COLO829 (cell line): ENCODE results near the gene FRMD4A.

ENCODE experiments used
- DNase-seq: peaks from one replicate; pipeline ENCODE4 v3.0.0; 2012; ENCODE audit warnings: low spot score

FRMD4A gene

DNA sequence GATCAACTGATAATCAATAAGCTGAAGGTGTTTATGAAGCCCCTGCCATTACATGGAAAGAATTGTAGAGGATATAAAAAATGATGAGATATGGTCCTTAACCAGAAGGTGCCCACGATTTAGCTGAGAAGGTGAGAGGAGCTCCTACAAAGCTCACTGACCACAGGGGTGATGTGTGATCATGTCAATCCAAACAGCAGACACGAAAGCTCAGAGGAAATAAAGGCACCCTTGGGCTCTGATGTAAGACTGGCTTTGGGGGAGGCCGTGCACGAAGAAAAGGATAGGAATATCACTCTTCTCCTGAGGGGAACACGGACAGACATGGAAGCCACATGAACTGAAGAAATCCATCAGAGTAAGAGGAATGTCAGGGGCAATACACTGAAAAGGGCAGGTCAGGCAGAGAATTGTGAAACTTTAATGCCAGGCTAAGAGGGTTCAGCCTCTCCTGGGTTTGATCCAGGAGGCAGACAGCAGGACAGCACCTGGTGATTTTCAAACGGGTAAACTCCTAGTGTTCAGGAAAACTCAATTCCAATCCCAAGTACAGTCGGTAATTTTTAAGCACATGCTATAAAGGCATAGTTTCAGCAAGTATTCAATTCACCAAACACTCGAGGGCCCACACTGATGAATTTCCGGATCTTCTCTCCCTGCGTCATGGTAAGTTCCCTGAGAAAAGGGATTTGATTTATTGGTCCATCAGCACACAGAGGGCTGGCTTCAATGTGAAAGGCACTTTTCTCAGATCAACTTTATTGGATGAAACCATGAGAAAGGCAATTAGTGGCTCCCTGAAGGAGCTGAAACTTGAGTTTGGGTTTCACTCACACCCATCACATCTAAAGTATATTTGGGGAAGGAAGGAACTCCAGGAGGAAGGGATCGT lies 580.2 kb downstream of the FRMD4A start:
- no peak for DNase-seq

DNA sequence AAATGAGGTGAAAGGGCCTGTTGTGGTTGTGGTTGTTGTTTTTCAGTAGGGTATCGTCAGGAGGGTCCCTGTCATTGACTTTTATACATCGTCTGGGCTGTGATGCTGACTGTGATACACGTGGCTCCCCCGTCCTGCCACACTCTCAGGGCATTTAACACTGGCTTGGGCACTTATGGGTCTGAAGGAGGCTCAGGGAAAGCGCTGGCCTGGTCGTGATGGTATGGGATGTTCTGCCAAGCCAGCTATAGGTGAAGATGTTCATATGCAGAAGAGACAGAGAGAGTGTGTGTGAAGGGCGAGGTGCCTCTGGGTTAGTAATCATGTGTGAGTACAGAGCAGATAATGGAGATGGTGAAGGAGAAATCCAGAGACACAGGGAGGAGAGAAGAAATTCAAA lies 585.5 kb downstream of the FRMD4A start:
- no peak for DNase-seq

DNA sequence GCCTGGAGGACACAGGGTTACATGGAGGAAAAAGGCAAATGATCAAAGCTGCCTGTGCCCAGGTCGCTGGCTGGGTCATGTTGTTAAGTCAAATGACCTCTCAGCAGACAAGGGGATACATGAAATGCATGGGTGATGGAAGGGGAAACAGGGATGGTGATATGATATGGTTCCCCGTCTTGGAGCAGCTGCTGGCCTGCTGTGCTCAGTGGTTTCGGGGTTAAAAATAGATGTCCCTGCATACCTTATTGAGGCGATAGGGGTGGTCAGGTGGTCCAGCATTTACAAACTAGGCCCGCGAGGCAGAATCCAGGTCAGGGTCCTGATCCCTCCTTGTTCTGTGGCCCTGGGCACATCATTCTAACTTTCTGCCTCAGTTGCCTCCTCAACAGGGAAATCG lies 586.8 kb downstream of the FRMD4A start:
- DNase-seq: no peak

DNA sequence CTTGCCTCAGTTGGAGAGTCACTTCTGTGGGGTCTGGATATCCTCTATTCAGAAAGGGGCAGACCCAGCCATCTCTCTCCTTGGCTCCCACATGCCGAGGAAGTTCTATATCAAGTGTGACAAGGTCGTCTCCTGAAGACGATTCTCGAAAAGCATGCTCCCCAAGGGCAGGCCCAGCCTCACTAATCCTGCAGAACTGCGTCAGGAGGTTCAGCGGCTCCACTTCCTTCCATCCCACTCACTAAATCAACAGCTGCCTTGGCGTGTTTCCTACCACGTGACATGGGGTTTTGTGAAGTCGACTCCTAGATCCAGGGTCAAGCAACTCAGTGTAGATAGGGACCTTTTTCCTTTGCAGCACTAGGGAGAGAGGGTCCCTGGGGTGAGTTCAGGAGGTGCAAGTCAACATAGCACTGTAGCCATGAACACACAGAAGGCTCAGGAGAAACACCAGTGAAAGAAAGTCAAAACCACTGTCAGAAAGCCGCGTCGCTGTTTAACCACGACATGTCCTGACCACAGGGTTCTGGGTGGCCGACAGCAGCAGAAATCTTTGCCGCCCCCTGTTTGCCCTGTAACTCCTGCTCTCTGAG lies 587.5 kb downstream of the FRMD4A start:
- no peak for DNase-seq

DNA sequence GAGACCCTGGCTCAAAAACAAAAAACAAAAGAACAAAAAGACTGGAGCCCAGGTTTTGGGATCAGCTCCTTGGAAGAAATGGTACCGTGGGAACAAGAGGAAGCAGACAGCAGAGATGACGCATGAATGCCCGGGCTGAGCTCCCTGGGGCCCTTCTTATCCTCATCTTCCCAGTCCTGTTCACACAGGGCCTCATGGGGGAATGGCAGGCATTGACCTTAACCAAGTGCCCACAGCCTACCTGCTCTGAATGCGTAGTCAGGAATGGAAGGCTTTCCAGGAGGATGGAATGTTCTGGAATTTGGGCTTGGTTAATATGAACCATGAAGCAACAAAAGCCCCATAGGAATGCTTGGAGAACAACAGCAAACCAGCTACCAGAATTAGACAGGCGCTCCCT lies 589.3 kb downstream of the FRMD4A start:
- DNase-seq: no peak

DNA sequence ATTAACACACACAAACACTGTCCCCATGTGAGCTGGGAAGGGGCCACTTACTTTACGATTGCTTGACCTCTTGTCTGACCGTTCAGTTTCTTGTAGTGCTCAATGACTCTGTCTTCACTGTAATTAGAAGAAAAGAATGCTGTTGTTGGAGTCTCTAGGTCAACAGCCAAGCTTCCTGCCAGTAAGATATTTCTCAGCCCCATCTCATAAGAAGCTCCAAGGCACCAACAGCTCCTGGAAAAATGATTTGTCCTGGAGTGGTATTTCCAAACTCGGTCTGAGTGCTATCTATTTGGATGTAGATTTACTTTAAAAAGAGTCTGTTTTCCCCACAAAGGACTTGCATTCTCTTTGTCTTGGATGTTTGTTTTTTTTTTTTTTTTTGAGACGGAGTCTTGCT lies 590.3 kb downstream of the FRMD4A start:
- DNase-seq: no peak

DNA sequence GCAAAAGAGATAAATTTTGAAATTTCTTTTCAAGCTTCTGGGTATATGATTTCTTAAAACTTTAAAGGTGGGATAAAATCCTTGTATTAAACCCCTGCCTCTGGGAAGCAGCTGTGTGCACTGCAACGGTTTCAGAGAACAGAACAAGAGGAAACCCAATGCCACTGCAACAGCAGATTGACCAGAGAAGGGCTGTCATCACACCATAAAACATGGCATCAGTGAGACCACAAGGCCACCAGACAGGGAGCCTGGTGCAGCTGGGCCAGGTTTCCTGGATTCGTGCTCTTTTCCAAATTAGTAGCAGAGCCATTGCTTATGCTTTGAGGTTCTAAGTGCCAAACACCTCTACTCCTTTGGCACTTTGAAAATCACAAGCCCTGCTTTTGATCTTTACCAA lies 591.5 kb downstream of the FRMD4A start:
- DNase-seq: no peak

DNA sequence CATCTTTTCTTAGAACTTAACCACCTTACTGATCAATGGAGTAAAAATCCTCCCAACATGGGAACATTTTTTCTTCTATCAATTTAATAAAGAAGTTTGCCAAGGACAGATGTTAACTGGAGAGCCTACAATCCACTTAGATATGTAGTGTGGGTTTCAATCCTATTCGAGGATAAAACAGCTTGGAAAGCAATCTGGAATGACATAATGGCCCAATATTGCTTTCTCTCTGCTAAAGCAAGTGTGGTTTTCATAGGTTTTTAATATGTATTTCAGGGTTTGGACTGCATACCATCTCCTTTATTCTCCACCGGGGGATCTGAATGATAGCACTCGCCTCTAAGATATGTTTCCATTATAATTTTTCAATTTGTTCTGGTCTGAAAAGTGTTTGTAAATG lies 594.2 kb downstream of the FRMD4A start:
- no peak for DNase-seq

DNA sequence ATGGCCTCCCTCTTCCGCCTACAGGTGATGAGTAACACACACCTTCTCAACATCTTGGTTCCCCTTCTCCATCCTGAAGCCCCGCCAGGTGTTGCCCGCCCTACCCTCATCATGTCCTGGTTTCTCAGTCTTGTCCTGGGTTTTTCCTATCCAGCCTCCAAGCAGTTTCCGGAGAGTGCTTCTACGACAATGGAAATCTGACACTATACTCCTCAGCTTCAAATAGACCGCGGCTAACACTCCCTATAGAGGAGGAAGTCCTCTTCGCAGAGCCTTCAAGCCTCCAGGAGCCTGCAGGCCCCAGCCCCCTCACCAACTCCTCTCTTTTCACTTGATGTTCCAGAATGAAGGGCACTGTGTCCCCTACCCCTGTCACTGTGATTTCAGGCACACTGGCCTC lies 596.6 kb downstream of the FRMD4A start:
- no peak for DNase-seq

DNA sequence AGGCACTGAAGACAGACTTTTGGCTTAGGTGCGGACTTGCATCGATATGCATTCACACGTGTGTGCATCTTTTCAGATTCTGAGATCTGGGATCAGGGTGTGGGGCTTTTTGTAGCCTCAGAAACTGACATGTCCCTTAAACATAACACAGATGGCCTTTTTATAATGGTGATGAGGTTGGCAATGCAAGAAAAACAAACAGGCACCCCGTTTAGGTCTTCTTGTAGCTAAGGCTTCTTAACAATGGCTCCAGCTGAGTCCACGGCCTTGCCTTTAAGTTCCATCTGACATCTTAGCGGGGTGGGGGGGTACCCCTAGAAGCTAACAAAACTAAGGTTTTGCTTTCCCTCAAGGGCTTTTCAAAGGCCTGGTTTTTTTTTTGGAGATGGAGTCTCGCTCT lies 597.7 kb downstream of the FRMD4A start:
- DNase-seq: no peak

DNA sequence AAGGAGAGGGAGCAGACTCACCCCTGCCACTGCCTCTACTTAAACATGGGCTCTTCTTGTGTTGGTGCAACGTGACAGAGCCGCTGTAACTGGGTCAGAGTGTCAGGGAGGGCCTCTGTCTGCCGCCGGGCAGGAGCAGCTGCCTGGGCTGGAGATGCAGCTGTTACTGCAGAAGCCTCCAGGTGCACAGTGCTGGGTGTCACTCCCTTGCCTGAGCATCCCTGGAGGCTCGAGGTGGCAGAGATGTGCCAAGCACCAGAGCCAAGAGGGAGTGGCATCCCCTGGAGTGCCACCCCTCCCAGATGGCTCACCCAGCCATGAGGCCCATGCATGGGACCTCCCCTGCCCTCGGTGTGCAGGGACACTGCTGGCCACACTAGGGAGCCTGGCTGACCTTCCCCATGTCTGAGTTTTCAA lies 598.3 kb downstream of the FRMD4A start:
- no peak for DNase-seq

DNA sequence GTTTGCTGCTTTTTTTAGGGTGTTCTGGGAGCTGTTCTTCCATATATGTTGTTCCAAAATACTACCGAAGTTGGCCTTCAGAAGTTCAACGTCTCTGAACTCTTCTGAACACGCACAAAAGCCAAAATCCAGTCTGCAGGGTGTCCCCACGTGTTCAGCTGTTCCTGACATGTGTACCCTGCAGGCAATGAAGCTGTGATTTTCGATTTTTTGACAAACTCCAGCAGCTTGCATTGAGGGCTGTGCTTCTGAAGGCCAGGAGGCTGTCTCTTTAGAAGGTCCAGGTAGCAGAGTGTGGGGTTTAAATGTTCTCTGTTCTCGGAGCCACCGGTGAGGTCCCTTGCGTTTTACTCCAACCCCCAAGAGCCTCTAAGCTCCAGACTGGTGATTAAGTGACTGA lies 598.9 kb downstream of the FRMD4A start:
- no peak for DNase-seq

DNA sequence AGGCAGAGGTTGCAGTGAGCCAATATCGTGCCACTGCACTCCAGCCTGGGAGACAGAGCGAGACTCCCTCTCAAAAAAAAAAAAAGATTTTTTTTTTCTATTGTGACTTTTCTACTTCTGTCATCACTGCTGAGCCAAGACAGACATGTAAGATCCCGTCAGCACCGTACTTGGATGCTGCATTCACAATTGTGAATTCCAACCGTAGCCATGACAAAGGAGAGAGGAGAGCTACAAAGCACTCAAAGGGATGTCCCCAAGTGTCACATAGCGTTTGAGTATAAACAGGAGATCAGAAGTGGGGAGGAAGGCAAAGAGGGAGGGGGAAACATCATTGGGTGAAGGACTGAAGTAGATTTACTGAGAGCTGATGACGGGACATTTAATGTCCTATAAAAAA lies 599.8 kb downstream of the FRMD4A start:
- no peak for DNase-seq

DNA sequence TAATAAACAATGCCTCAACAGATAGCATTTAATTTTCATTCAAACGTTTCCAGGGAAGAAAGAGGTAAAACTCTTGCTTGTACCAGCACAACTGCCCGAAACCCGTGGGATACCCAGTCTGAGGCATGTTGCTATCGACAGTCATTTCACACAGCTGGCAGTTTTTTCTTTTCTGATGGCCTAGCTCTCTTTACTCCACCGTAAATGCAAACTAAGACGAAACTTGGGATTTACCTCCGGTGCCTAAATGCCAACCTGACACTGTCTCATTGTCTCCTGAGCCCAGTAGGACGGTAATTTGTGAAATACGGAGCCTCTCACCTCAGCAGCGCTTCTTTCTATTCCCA lies 600.4 kb downstream of the FRMD4A start:
- no peak for DNase-seq

DNA sequence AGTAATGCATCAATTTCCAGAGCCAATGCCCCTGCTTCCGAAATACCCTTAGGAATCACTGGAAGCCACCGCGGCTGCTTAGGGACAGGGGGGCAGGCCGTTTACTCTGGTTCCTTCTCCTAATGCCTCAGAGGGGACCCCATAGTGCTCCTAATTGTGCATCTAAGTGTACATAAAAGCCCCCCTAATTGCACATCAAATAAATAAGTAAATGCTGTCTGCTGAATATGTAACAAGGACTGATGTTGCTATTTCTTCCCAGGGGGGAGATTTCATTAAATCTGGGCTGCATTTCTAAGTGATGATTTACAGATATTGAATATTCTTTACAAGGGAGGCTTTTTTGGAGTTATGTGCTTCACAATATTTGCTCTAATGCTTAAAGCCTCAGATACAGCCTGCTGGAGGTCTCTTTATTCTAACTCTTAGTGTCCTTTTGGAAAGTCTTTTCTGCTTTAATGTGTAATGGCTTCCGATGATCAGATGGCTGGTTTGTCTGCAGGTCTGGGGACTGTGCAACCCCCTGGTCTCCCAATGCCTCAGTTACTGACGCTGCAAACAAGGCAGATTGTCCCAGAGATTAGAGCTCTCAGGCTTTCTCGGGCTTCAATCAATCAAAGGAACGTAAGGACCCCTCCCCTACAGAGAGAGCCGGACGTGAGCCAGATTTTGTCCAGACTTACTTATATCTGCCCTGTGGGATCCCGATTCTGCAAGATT lies 601.0 kb downstream of the FRMD4A start:
- no peak for DNase-seq

DNA sequence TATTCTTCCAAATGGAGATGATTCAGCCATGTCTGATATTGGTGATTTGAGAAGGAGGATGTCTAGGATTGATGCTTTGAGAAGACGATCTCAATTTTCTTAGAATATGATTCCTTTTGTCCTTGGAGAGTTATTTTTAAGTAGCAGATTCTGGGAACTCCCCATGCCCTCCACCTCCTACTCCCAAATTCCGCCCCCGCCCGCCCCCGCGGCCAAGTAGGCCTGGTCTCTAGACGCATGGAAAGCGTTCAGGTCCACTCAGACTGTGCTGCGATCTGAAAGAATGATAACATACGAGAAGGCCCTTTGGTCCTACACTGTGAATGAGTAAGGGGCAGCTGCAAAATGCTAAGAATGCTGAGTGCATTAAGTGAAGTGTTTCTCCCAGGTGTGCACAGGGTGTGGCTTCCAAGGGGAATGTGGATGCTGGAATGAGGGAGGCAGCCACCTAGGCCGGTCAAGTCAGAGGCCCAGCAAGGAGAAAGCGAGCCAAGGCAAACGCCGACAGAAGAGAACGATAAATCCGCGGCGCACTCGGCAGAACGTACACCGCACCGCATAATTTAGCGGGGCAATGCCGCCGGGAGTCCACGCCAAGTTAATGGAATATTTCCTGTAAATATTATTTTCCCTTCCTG lies 601.7 kb downstream of the FRMD4A start:
- no peak for DNase-seq

DNA sequence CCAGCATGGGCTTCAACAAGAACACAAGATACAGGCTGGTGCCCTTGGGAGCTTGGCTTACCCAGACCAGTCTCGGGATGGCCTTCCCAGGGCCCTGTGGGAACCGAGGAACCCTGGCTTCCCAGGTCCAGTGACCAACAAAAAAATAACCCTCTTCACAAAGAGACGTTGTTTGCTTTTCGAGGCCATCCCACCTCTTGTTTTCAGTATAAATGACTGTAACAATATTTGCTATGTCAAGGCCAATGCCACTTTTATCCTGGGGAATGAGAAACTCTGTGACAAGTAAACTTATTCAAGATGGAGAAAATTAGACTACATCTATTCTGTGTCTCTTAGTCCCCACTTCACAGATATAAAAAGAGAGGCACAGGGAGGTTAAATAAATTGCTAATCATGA lies 605.1 kb downstream of the FRMD4A start:
- DNase-seq: no peak

DNA sequence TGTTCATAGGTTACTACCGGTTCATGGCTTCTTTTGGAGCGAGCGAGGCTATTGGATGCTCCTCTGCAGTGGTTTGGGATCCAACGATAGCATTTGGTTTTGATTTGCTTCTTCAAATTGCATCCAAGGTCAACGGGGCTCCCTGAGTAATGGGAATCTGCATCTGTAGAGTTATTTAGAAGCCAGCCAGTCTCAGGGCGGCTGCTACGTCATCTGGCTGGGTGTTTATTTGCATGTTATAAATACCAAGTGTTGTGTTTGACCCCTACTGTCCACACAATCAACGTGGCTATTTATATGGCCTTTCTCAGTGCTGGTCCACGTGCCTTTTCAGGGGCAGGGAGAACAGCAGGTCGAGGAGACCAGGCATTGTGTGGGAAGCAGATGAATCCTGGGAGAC lies 606.2 kb downstream of the FRMD4A start:
- no peak for DNase-seq

DNA sequence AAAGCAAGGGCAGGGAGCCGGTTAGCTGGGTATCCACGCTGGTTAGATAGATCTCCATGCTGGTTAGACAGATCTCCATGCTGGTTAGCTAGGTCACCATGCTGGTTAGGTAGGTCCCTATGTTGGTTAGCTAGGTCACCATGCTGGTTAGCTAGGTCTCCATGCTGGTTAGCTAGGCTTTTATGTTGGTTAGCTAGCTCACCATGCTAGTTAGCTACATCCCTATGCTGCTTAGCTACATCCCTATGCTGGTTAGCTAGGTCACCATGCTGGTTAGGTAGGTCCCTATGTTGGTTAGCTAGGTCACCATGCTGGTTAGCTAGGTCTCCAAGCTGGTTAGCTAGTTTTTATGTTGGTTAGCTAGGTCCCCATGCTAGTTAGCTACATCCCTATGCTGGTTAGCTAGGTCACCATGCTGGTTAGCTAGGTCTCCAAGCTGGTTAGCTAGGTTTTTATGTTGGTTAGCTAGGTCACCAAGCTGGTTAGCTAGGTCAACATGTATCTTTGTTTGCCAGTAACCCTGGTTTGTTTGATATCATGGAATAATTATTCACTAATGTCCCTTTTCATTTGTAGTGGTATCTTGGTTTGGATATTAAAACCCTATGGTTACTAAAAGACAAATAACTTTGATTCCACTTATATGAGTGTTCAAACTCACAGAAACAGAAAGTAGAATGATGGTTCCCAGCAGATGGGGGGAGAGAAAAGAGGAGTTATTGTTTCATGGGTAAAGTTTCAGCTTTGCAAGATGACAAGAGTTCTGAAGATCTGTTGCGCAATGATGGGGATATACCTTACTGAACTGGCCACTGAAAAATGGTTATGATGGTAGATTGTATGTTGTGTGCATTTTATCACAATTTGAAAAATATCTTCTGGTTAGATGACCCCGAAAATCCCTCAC lies 607.7 kb downstream of the FRMD4A start:
- no peak for DNase-seq

DNA sequence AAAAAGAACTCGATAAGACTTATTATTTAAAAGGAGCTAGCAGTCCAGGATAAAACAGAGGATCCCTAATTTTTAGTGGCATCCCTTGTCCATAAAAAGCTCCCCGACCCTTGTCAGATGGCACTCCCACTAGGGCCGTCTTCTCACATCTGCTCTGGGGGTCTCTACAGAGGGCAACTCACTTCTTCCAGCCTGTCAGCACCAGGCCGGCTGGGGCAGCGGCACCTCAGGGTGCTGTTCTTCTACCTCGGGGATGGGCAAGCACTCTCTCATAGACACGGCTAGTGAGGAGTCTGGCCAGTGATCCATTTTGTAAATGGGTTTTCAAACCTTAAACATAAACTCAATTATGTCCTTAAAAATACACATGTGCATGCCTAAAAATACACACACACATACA lies 609.2 kb downstream of the FRMD4A start:
- no peak for DNase-seq

DNA sequence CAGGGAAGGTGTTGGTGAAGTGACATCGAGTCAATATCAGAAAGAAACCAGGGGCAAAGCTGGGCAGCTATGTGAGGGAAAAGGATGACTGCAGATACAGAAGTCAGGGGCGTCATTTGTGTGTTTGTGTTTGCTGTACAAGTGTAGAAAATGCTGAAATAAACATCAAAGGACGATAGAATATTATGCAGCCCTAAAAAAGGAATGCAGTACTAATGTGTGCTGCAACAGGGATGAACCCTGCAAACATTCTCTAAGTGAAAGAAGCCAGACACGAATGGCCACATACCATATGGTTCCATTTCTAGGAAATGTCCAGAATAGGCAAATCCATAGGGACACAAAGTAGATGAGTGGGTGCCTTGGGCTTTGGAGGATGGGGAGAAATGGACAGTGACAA lies 610.0 kb downstream of the FRMD4A start:
- DNase-seq: no peak

DNA sequence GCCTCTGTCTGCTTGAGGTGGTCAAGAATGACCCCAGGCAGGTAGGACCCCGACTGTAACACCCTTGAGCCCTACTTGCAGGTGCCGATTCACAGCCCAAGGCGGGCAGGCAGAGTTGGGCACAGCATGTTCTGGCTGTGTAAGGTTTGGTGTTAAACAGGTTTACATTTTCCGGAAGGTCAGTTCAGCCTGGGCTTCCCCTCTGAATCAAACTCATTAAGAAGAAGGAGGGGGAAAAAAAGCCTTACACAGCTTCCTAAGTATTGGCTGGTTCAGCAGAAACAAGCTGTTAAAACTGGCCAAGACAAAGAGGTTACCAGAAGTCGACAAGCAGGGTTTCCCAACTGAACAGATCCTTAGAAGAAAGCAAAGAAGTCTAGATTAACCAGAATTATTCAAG lies 611.3 kb downstream of the FRMD4A start:
- DNase-seq: no peak
